GM12875 (cell line): Measurements from ENCODE around the gene PITPNC1.
"Not testable (repeated sequence)": the region's sequence is repeated elsewhere in the genome, so short reads cannot be mapped to it uniquely, and the experiment has no call there.

Source experiments
- H3K4me3 ChIP-seq: one replicate; pipeline ENCODE4 v1.5.1; 2011; ENCODE audit warnings: low read depth, low read length, control low read depth
- CTCF ChIP-seq: IDR thresholded peaks from 2 replicates; pipeline ENCODE4 v1.5.1; 2011; ENCODE audit warnings: low read depth, mild to moderate bottlenecking, control low read depth, inconsistent platforms, low read length, moderate library complexity, borderline replicate concordance; ENCODE audit not compliant: insufficient read depth

The PITPNC1 gene

GRCh38 chr17:67504182-67504581 lies 127.1 kb downstream of the PITPNC1 start:
- no peak for TF ChIP-seq CTCF
- no peak overlapping the region for H3K4me3 ChIP-seq

DNA sequence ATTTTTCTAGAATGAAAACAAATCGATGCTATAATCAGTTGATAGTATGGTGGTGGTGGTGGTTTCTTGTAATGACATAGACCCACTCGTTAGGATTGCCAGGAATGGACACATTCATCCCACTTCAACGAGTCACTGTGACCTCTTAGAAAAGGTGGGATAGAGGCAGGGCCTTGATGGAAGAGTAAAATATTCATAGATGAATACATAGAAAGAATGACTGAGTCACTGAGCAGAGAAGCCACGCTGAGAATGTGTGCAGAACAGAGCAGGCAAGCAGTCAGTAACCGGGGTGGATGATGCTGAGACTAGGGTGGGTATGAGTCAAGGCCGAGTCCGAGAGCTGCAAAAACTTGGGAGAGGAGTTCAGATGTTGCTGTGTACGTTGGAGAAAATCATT lies 129.9 kb downstream of the PITPNC1 start:
- no peak for TF ChIP-seq CTCF
- H3K4me3 ChIP-seq, result no peak overlapping the region

DNA sequence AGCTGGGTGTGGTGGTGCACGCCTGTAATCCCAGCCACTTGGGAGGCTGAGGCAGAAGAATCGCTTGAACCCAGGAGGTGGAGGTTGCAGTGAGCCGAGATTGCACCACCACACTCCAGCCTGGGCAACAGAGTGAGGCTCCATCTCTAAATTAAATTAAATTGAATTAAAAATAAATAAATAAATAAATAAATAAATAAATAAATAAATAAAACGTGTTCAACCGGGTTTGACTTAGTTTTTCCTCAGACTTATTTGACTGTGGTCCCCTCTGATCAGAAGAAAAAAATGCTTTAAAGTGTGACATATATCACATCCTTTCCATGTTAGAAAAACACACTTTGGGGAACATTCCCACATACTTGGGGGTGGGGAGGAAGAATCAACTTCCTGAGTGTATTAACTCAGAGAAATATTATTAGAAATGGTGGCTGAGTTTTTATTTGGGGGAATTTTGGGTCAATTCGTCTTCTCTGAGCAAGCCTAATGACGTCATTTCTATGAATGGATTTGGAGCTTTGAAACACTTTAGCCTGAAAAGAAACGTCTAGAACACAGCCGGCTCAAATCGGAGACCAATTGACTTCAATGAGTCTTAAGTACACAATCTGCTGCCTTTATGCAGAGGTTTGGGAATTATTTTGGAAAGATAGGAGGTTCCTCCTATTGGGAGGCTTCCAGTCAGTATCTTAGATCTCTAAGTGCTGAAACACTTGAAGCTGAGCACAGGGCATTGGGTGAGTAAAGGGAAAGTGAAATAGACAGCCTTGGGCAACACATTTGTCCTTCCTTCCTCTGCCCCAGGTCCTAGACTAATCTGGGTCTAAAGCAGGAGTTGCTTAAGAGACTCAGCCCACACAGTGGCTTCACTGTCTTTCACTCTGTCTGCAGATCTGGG lies 132.6 kb downstream of the PITPNC1 start:
- H3K4me3 ChIP-seq, result no peak overlapping the region

DNA sequence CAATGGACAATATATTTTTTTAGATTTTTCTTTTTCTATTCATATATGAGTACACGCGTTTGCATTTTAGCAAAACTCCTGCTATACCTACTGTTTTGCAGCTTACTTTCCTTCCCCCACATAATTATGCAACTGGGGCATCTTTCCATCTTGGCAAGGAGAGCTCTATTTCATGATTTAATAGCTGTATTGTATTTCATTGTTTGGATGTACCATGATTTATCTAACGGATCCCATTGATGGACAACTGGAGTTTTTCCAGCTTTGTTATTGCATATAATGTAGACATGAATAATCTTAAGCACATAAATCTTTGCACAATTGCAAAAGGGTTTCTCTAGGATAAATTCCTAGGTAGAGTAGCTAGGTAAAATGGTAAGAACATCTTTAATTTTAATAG lies 133.9 kb downstream of the PITPNC1 start:
- no peak overlapping the region for H3K4me3 ChIP-seq
- TF ChIP-seq CTCF, result no peak

More for the DNA sequence above, 132.6 kb downstream of the PITPNC1 start:
- no peak for TF ChIP-seq CTCF

GRCh38 chr17:67511804-67512203 lies 134.7 kb downstream of the PITPNC1 start:
- no peak for TF ChIP-seq CTCF
- H3K4me3 ChIP-seq, result no peak overlapping the region

GRCh38 chr17:67514998-67515397 lies 137.9 kb downstream of the PITPNC1 start:
- TF ChIP-seq CTCF, result no peak
- H3K4me3 ChIP-seq, result no peak overlapping the region

GRCh38 chr17:67515490-67516083 lies 138.5 kb downstream of the PITPNC1 start:
- no peak for TF ChIP-seq CTCF
- no peak overlapping the region for H3K4me3 ChIP-seq

- H3K4me3 ChIP-seq, result not testable (repeated sequence)
Observed at GRCh38 chr17:67516571-67516970, 139.5 kb downstream of the PITPNC1 start.
